ENCODE data around the gene PRR13. TPM values are rescaled to one million over a fixed set of nuclear protein-coding genes. Genes with fewer than 3 reads are reported as not detected.

PRR13 gene
- total RNA-seq, 1 donor from 2014 or later = 132 TPM

GRCh38 chr12:53483225-53483978 is 41.9 kb downstream of the PRR13 start:
- DNase-seq (ENCODE audit: low read depth) = no peak
- H3K4me3 ChIP-seq (ENCODE audit: low read depth, low read length) = no peak overlapping the region
- TF ChIP-seq, protein P1, sequence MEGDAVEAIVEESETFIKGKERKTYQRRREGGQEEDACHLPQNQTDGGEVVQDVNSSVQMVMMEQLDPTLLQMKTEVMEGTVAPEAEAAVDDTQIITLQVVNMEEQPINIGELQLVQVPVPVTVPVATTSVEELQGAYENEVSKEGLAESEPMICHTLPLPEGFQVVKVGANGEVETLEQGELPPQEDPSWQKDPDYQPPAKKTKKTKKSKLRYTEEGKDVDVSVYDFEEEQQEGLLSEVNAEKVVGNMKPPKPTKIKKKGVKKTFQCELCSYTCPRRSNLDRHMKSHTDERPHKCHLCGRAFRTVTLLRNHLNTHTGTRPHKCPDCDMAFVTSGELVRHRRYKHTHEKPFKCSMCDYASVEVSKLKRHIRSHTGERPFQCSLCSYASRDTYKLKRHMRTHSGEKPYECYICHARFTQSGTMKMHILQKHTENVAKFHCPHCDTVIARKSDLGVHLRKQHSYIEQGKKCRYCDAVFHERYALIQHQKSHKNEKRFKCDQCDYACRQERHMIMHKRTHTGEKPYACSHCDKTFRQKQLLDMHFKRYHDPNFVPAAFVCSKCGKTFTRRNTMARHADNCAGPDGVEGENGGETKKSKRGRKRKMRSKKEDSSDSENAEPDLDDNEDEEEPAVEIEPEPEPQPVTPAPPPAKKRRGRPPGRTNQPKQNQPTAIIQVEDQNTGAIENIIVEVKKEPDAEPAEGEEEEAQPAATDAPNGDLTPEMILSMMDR (conservative IDR thresholded peaks at IDR 0.05; ENCODE audit: low read depth, low read length) = no peak

GRCh38 chr12:53483979-53484377 is 42.4 kb downstream of the PRR13 start:
- no peak overlapping the region for H3K4me3 ChIP-seq (ENCODE audit: low read depth, low read length)
- no peak for DNase-seq (ENCODE audit: low read depth)
- TF ChIP-seq, protein P1 (conservative IDR thresholded peaks at IDR 0.05; ENCODE audit: low read depth, low read length) = no peak

DNA sequence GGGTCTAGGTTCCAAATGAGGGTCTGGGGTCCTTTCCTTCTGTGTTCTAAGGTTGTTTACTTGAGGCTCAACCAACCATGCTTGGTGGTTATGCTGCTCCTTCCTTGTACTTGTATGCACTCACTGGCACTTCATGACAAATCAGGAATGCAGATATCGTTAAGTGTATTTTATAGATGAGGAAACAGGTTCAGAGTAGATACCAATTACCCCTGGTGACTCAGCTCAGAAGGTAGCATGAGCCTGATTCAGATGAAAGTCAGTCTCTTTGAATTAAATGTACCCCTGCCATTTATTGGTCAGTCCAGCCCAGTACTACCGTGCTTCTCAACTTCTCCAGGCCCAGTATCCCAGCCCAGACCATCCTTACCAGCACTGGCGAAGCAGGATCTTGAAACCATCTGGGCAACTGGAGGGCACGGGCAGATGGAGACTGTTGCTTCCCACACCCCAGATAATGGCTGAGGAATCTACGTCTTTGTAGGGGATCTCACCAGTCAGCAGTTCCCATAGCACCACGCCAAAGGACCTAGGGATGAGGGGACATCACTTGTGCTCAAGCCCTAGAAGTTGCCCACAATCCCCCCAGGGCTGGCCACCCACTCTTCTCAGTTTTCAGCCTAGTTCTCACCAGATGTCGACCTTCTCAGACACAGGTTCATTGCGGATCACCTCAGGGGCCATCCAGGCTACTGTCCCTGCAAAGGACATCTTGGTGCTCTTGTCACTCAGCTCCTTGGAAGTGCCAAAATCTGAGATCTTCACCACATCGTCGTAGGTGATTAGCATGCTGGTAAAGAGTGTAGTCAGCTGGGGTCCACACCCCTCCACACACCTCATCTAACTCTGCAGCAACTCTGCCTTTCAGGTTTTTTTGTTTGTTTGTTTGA is 43.4 kb downstream of the PRR13 start:
- TF ChIP-seq, protein P1 (conservative IDR thresholded peaks at IDR 0.05; ENCODE audit: low read depth, low read length) = no peak
- H3K4me3 ChIP-seq (ENCODE audit: low read depth, low read length) = no peak overlapping the region
- DNase-seq (ENCODE audit: low read depth) = no peak

GRCh38 chr12:53485955-53486735 is 44.6 kb downstream of the PRR13 start:
- TF ChIP-seq, protein P1 (conservative IDR thresholded peaks at IDR 0.05; ENCODE audit: low read depth, low read length) = no peak
- no peak for DNase-seq (ENCODE audit: low read depth)

DNA sequence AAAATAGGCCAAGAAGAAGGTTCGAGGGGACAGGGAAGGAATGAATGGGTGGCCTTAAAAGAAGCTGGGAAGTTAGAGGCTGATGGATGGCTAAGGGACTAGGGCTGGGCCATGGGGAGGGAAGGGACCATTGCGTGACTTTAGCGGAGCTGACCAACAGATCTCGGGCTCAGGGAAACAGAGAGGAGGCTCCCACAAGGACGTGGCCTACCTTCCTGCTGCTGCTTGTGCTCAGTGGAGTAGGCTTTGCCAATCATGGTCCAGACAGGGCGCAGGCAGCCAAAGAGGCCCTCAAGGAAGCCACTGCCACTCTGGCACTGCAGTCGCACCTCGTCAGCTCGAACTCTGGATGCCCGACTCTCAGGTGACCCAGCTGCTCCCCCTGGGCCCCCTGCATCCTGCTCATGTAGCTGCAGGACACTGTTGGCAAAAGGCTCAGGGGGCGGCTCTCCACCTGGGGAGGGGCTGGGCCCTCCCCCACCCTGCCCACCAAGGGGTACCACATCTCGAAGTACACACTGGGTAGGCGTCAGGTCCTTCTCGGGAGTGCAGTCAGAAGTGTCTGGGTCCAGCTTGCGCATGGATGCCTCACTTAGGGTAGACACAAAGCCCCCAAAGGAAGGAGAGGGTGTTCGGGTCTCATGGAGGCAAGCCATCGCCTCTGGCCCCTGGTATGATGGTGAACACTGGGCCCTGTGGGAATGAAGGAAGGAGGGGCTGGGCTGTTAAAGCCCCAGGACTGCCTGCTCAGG is 45.4 kb downstream of the PRR13 start:
- TF ChIP-seq, protein P1 (conservative IDR thresholded peaks at IDR 0.05; ENCODE audit: low read depth, low read length) = no peak
- no peak overlapping the region for H3K4me3 ChIP-seq (ENCODE audit: low read depth, low read length)
- no peak for DNase-seq (ENCODE audit: low read depth)

More at GRCh38 chr12:53485955-53486735, 44.6 kb downstream of the PRR13 start:
- H3K4me3 ChIP-seq (ENCODE audit: low read depth, low read length) = no peak overlapping the region

- no peak overlapping the region for H3K4me3 ChIP-seq (ENCODE audit: low read depth, low read length)
- no peak for DNase-seq (ENCODE audit: low read depth)
- TF ChIP-seq, protein P1 (conservative IDR thresholded peaks at IDR 0.05; ENCODE audit: low read depth, low read length) = no peak
Measured at GRCh38 chr12:53489242-53489864, 47.8 kb downstream of the PRR13 start.
